ENCODE data around the gene GFM1. TPM values are rescaled to one million over a fixed set of nuclear protein-coding genes. Genes with fewer than 3 reads are reported as not detected.

GFM1 gene
- total RNA-seq, 4 donors from 2014 or later = 52.6 to 84.4 (median 76.2) TPM

DNA sequence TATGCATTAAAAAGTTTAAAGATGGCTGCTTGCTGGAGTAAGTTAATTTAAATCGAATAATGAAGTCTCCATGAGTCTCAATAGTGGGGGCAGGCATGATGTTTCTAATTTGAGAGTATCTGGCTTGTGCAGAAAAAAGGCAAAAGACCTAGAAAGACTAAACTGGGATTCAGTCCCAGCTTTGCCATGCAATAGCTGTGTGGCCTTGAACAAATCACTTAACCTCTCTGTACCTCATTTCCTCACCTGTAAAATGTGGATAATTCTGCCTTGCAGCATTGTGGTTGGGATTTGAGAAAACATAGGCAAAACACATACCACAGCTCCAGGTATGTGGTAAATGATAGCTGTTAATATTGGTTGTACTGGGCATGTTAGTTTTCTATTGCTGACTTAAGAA is 19.5 kb downstream of the GFM1 start:
- Histone ChIP-seq H3K9me3 (no peaks in the 10 kb centered on the region), H3K36me3 (peaks cover 0 to 99% of the 10 kb centered on the region in 2 donors), H3K4me3 (no peak overlapping the region), H3K27ac (no peak overlapping the region), H3K4me1 (no peaks in the 10 kb centered on the region), H3K27me3 (no peaks in the 10 kb centered on the region)
- ATAC-seq (no peak), DNase-seq (no peak)
- no peak for TF ChIP-seq CTCF (IDR thresholded peaks at IDR 0.05 in 4 of 5, conservative IDR thresholded peaks at IDR 0.05 in 1 of 5)
- no peak for TF ChIP-seq POLR2A (IDR thresholded peaks at IDR 0.05)
- intact Hi-C loops (cut with DNase I; ENCODE audit: low total_unique reads) (no loop called here), in situ Hi-C loops (cut with MboI; ENCODE audit: low sequenced_read_pairs in 4 of 4) (loop anchor here in 3 of 4 donors (5.0 to 25.0 kb wide), 3 partner anchors 123 to 131 kb away; no protein-coding TSS in a partner anchor)

GRCh38 chr3:158666416-158666815 is 22.1 kb downstream of the GFM1 start:
- ATAC-seq (no peak), DNase-seq (no peak)
- TF ChIP-seq POLR2A (IDR thresholded peaks at IDR 0.05) = no peak
- no peak for TF ChIP-seq CTCF (IDR thresholded peaks at IDR 0.05 in 4 of 5, conservative IDR thresholded peaks at IDR 0.05 in 1 of 5)
- no peak overlapping the region for H3K4me3 ChIP-seq
- no peaks in the 10 kb centered on the region for H3K4me1 ChIP-seq
- no peak overlapping the region for H3K27ac ChIP-seq
- peaks cover 0 to 89% of the 10 kb centered on the region in 2 donors for H3K36me3 ChIP-seq
- H3K9me3 ChIP-seq = no peaks in the 10 kb centered on the region
- intact Hi-C loops (cut with DNase I; ENCODE audit: low total_unique reads) (no loop called here), in situ Hi-C loops (cut with MboI; ENCODE audit: low sequenced_read_pairs in 4 of 4) (loop anchor here in 2 of 4 donors (10.0 to 25.0 kb wide), 2 partner anchors 121 to 128 kb away; no protein-coding TSS in a partner anchor)
- no peaks in the 10 kb centered on the region for H3K27me3 ChIP-seq

- in situ Hi-C loops (cut with MboI; ENCODE audit: low sequenced_read_pairs in 4 of 4) = loop anchor here in 2 of 4 donors (10.0 to 25.0 kb wide), 2 partner anchors 119 to 126 kb away; no protein-coding TSS in a partner anchor
- H3K36me3 ChIP-seq = peaks cover 0 to 68% of the 10 kb centered on the region in 2 donors
- TF ChIP-seq CTCF (IDR thresholded peaks at IDR 0.05 in 4 of 5, conservative IDR thresholded peaks at IDR 0.05 in 1 of 5) (no peak), POLR2A (IDR thresholded peaks at IDR 0.05) (no peak)
- H3K27me3 ChIP-seq = no peaks in the 10 kb centered on the region
- H3K27ac ChIP-seq = no peak overlapping the region
- DNase-seq (no peak), ATAC-seq (no peak)
- H3K4me3 ChIP-seq = no peak overlapping the region
- intact Hi-C loops (cut with DNase I; ENCODE audit: low total_unique reads) = no loop called here
- no peaks in the 10 kb centered on the region for H3K4me1 ChIP-seq
- no peaks in the 10 kb centered on the region for H3K9me3 ChIP-seq
Observed at GRCh38 chr3:158668506-158668905, 24.2 kb downstream of the GFM1 start.

GRCh38 chr3:158671821-158672214 is 27.5 kb downstream of the GFM1 start:
- no peaks in the 10 kb centered on the region for H3K27me3 ChIP-seq
- no peak for TF ChIP-seq CTCF (IDR thresholded peaks at IDR 0.05 in 4 of 5, conservative IDR thresholded peaks at IDR 0.05 in 1 of 5)
- TF ChIP-seq POLR2A (IDR thresholded peaks at IDR 0.05) = no peak
- no peaks in the 10 kb centered on the region for H3K9me3 ChIP-seq
- intact Hi-C loops (cut with DNase I; ENCODE audit: low total_unique reads) (no loop called here), in situ Hi-C loops (cut with MboI; ENCODE audit: low sequenced_read_pairs in 4 of 4) (loop anchor here in 1 of 4 donors (25.0 kb wide), 1 partner anchor 115 kb away; no protein-coding TSS in a partner anchor)
- peak overlapping the region; percentile 44 to 53 (median 48) for H3K4me3 ChIP-seq
- ATAC-seq = peak in 1 of 2 donors; percentile 14
- peaks cover 0 to 35% of the 10 kb centered on the region in 2 donors for H3K36me3 ChIP-seq
- peak overlapping the region; percentile 45 to 70 (median 66) for H3K27ac ChIP-seq
- DNase-seq = no peak
- H3K4me1 ChIP-seq = no peaks in the 10 kb centered on the region

Data from gastrocnemius medialis (tissue), 4 donors.